RPMI8226 (cell line): ENCODE measurements around the gene OASL.
A peak's percentile ranks its signal among the peaks of the same experiment; 100 is the strongest.
"Not testable (repeated sequence)": the region's sequence is repeated elsewhere in the genome, so short reads cannot be mapped to it uniquely, and the experiment has no call there.

ENCODE experiments used
- DNase-seq: peaks from one replicate; pipeline ENCODE4 v3.0.0-alpha.2; 2015

OASL gene, protein sequence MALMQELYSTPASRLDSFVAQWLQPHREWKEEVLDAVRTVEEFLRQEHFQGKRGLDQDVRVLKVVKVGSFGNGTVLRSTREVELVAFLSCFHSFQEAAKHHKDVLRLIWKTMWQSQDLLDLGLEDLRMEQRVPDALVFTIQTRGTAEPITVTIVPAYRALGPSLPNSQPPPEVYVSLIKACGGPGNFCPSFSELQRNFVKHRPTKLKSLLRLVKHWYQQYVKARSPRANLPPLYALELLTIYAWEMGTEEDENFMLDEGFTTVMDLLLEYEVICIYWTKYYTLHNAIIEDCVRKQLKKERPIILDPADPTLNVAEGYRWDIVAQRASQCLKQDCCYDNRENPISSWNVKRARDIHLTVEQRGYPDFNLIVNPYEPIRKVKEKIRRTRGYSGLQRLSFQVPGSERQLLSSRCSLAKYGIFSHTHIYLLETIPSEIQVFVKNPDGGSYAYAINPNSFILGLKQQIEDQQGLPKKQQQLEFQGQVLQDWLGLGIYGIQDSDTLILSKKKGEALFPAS

DNA sequence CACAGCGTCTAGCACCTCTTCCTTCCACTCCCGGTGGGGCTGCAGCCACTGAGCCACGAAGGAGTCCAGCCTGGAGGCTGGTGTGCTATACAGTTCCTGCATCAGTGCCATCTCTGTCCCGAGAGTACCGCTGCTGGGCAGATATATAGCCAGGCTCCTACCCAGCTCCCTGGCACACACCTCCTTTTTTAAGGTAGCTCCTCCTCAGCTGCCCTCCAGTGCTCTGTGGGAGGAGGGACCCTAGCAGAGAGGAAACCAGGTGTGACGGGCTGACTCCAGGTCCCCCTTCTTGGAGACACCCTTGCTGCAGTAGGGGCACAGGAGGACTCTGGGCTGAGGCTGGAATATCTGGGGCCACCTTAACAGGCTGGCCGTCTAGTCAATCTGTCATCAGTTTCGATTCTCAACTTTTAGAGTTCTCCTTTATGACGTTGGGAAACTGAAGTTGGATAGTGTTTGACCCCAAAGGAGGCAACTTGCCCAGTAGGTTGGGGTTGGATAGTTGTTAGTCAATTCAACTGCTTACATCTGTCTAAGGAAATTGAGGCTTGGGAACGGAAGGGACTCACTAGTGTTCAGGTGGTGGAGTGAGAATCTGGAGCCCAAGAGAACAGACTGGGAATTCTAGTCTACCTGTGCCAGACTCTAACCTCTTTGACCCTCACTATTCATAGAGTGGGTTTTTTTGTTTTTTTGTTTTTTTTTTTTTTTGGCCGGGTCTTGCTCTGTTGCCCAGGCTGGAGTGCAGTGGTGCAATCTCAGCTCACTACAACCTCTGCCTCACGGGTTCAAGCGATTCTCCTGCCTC lies at the start of gene OASL:
Gene OASL, minus strand, starts transcription at position 386 of the 808 bp plus-strand sequence. Its CDS starts 275 bp downstream, at position 111.
- peak; percentile 80 for DNase-seq

DNA sequence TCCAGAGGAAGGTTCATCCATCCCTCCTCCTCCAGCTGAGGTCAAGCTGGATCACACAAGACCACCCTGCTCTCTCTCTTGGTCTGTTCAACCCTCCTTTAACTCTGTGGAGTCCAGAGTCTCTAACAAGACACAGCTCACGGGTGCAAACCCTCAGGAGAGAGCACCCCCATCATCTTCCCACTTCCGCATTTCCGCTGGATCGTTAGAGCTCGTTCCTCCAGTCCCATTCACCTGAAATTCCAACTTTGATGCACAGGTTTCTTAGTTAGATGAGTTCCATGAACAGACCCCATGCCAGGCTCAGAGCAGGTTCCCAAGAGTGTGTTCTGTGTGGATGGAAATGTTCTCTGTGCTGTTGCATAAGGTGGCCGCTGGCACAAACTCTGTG lies 49.1 kb upstream of the OASL start:
- no peak for DNase-seq

DNA sequence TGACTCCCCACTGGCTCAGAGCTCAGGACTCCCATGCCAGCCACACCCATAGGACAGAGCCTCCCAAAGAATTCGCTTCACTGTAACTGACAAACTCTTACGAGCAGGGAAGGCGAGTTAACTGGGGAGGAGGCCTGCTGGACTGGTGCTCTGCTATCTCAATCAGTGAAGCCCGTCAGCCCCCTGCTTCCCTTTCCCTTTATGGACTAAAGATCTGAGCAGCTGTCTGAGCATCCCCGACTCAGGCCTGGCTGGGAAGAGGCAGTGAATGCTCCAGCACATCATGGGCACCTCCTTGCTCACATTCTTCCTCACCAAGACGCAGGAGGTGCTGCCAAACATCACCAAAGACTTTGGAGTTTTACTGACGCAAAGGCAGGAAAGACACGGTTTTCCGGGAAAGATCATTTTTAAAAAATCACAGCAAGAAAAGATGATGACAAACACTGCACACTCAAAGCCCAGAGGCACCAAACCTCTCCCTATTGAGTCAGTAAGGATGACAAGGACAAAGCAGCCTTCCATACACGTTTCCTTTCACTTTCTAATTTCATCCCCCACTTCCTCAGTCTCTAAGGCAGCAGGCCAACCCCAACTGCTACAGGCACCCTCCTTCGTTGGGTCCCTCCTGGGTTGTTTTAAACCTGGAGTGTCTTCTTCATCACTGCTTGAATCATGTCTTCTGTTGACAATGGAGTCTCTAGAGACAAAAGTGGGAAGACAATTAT lies 48.6 kb upstream of the OASL start:
- no peak for DNase-seq

DNA sequence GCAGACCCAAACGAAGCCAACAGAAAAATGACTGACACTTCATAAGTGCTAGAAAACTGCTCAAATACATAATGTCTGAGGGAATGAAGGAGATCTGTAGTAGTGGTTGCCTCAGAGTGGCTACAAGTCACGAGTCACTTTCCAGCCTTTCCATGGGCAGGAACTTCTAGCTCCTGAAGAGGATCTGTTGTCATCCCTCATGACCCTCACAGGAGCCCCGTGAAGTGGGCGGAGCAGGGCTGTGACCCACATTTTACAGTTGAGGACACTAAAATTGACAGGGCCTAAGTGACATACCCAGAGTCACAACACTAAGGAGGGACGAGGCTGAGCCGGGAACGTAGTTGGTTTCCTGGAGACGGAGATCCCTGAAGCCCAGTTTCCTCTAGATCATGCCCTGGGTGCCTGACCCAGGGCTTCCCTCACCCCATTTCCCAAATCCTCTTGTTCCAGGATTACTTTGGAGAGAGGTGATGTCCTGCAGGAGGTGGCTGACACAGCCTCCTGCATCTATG lies 47.8 kb upstream of the OASL start:
- no peak for DNase-seq

DNA sequence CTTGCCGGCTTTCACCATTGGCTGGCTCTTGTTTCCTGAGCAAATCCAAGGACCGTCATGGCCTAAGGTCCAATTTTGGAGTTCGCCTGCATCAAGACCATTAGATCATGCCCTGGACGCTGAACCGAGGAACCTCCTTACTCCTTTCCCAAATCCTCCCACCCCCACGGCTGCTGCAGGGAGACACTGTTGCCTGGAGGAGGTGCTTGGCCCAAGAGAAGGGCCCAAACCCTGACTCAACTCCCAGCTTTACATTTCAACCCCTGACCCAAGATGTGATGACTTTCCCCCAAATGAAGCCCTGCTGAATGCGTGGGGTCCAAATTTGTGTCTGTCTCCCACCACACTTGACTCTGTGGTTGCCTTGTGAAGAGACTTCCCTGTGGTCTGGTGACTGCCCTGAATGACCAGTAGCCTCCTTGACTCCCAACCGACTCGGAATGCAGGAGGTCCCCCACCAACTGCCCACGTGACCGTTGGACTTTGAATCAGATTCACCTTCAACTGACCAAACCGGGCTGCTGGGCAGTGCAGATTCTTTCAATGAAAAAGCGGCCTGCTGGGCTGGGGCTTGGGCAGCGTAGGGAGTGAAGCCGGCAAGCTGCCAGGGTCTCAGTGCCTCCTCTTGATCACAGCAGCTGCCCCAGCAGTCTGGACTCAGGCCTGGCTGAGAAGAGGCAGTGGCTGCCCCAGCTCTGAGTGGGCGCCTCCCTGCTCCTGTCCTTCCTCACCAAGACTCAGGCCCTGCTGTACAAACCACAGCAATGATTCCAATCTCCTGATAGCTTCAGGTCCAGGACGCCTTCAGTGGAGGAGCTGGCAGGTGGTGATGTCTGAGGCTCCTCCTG lies 46.7 kb upstream of the OASL start:
- no peak for DNase-seq

DNA sequence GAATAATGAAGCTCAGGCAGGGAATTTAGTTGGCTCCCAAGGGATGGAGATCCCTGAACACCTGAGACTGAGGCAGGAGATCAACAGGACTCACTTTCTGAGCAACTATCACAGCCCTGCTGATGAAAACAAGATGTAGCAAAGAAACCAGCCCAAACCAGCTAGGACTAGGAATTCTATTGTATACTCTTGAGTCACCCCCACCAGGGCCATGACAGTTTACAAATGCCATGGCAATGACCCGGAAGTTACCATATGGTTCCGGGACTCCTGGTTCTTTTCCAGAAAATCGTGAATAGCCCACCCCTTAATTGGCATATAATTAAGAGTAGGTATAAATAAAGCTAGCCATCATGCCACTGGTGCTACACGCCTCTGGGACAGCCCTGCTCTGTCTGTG lies 46.0 kb upstream of the OASL start:
- no peak for DNase-seq

DNA sequence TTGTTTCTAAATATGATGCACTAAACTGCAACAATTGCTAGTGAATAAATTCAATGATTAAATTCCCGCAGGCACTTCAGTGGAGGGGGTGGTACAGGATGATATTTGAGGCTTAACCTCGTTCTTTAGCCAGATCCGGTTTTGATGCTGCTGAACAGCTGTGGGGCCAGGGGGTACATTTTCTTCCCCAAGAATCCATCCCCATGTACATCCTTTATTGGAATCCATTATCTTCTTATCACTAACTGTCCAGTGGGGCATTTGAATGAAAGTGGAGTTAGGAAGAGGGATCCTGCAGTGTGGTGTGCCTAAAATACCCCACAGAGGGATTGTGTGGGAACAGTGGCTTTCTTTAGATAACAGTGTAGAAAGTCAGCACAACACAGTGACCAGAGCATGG lies 45.2 kb upstream of the OASL start:
- DNase-seq, result no peak

DNA sequence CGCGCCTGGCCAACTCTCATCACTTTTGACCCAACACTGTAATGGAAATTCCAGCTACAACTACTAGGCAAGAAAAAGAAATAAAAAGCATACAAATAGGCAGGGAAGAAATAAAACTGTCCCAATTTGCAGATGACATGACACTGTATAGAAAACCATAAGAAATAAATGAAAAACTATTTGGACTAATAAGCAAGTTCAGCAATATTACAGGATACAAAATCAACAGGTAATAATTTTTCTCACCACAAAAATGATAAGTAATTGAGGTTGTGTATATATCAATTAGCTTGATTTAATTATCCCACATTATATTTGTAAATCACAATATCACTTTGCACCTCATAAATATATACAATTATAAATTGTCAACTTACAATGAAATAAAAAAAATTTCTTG lies 41.9 kb upstream of the OASL start:
- DNase-seq, result no peak

DNA sequence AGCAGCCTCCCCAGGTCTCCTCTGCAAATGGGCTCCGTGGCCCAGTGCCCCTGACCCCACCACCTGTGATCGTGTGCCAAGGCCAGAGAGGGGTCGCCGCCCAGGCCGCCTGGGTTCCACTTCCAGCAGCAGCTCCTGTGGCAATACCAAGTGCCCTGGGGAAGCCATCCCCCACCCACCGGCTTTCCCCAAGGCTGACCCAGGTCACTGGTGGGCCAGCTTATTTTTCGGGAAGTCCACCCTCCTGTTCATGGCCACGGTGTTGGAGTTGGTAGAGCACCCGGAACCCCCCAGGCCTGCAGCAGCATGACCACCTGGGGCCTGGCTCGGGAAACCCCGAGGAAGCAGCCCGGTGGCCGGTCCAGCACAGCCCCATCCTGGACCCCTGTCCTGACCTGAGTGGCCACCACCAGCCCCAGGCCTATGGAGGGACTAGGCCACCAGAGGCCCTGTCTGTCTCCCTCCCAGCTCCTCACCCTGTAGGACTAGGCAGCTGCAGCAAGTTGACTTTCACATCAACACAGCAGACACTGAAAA lies 40.8 kb upstream of the OASL start:
- DNase-seq, result no peak

DNA sequence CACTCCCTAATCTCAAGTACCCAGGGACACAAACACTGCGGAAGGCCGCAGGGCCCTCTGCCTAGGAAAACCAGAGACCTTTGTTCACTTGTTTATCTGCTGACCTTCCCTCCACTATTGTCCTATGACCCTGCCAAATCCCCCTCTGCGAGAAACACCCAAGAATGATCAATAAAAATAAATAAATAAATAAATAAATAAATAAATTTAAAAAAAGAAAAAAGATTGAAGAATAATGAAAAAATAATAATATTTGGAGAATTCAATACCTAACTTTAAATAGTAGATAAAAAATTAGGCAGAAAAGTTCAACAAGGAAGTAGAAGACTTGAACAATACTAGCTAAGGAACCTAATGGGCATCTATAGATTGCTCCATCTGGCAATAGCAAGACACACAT lies 38.4 kb upstream of the OASL start:
- not testable (repeated sequence) for DNase-seq

DNA sequence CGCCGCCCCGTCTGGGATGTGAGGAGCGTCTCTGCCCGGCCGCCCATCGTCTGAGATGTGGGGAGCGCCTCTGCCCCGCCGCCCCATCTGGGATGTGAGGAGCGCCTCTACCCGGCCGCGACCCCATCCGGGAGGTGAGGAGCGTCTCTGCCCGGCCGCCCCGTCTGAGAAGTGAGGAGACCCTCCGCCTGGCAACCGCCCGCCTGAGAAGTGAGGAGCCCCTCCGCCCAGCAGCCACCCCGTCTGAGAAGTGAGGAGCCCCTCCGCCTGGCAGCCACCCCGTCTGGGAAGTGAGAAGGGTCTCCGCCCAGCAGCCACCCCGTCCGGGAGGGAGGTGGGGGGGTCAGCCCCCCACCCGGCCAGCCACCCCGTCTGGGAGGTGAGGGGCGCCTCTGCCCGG lies 36.9 kb upstream of the OASL start:
- not testable (repeated sequence) for DNase-seq

DNA sequence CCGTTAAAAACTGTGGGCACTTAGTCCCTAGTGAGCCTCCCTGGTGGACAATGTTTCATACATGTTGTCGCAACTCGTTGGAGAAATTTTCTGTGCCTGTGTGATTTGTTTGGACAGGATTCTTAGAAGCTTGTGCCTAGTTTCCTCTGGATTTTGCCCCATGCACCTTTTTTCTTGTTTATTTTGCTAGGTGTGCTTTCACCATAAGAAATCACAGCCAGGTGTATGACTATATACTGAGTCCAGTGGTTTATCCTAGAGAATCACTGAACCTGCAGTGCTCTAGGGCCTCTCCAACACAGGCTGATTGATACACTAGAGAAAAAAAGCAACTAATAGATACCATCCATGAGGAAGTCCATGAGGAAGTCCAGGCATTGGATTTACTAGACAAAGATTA lies 33.1 kb upstream of the OASL start:
- no peak for DNase-seq

DNA sequence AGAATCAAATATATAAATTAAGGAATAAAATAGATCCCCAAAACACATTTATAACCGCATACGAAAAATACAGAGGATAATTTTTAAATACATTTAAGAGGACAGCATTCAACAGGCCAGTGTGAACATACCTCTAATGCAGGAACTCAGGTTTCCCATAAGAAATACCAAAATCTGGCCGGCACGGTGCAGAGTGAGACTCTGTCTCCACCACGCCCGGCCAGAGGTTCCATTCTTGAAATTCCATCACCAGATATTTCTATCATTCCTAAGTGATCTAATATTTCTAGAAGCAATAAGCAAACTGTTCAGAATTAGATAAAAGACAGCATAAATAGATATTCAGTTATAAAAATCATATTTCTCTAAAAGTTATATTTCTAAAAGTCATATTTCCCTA lies 30.2 kb upstream of the OASL start:
- no peak for DNase-seq

DNA sequence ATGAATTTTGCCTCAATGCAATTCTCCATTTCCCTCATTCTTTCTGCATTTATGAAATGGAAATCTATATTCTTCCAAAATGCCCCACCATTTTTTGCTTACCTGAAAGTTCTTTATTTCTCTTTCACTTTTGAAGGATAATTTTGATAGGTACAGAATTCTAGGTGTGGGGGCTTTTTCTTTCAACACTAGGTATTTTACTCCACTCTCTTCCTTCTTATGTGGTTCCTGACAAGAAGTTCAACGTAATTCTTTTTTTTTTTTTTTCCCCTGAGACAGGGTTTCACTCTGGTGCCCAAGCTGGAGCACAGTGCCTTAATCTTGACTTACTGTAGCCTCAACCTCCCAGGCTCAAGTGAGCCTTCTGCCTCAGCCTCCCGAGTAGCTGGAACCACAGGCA lies 26.3 kb upstream of the OASL start:
- DNase-seq, result no peak

DNA sequence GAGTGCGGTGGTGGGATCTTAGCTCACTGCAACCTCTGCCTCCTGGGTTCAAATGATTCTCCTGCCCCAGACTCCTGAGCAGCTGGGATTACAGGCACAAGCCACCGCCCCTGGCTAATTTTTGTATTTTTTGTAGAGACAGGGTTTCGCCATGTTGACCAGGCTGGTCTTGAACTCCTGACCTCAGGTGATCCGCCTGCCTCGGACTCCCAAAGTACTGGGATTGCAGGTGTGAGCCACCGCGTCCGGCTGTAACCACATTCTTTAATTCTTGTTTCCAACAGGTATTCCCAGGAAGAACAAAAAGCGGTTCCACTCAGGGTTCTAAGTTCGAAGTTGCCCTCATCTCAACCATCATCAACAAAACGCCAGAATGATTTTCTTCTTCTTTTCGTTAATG lies 25.5 kb upstream of the OASL start:
- not testable (repeated sequence) for DNase-seq

DNA sequence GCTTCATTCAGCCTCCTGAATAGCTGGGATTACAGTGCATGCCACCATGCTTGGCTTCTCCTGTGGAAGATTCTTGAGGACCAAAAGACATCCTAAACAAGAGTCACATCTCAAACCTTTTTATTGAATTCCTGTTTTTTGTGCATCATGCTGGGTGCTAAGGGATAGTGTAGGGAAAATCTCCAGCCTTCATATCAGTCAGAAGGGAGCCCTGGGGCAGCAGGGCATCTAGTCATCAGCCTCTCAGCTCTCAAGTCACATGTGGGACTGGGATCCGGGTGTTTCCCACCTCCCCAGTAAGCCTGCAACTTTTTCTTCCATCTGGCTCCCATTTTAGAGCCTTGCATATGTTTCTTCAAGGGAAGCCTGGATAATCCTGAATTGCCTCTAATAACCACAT lies 25.1 kb upstream of the OASL start:
- DNase-seq, result no peak

DNA sequence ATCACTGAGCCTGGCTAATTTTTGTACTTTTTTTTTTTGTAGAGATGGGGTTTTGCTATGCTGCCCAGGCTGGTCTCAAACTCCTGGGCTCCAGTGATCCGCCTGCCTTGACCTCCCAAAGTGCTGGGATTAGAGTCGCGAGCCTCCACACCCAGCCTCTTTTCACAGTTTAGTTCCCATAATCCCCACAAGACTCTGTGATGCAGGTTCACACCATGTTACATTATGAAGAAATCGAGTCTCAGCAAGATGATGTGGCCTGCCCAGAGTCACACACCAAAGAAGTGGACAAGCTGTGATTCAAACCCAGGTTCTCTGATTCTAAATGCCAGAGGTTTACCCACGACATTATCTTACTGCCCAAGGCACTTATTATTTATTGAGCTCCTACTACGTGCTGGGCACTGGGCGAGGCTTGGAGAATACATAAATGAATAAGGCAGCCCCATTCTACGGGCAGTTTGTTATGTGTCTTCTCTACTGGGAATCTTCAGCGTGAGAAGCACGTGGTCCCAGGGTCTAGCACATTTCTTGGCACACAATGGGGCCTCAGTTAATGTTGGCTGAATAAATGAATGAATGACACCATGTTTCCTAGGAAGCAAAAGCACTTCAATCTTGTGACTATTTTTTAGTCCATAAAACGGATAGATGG lies 23.5 kb upstream of the OASL start:
- DNase-seq, result no peak

DNA sequence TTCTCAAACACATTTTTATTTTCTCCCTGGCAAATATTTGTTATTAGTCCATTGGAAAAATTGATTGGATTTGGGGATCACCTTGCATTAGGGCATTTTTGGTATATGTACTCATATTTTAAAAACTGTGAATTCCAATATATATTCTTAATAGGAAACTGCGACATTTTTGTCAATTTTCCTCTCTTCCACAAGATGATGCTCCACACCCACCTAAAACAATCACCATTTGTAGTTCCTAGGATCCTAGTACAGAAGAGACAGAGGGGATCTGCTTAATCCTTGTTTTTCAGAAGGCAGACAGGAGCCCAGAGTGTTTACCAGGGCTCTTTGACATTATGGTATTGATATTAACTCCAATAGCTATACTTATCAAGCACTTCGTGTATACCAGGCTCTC lies 22.8 kb upstream of the OASL start:
- no peak for DNase-seq

DNA sequence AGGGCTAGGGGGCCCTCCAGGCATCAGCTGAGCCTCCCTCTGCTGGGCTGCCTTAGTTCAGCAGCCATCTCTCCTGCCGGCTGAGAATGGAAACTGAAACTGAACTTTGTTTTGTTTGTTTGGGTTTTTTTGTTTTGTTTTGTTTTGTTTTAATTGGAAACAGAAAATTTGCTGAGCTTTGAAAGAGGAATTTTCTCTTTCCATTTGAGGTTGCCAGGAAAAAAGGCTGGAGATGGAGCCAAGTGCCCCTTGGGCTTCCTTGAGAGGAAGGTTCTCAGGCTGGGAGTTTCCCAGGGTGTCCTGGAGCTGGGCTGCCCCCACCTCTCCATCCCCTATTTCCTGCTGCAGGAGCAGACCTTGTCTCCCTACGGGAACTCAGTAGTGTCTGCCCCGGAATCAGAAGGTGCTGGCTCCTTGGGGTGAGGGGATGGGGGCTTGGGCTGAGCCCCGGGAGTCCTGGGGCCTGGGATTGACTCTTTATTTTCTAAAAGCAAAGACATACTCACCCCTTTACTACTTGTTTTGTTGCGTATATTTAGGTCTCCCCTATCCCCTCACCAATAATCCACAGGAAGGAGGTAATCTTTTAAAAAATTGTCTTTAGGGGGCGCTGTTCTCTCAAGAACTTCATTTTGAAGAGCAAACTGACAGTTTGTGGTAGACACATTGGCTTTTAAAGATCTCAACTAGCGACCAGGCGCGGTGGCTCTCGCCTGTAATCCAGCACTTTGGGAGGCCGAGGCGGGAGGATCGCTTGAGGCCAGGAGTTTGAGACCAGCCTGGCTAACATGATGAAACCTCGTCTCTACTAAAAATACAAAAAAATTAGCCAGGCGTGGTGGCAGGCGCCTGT lies 21.3 kb upstream of the OASL start:
- peak; percentile 82 for DNase-seq
